ENCODE results near the gene PTGER2. TPM values are rescaled to one million over a fixed set of nuclear protein-coding genes. Genes with fewer than 3 reads are reported as not detected.

PTGER2 gene
- total and polyA plus RNA-seq, 12 donors: 0.18 to 2.9 (median 1.3) TPM; not detected in 1

GRCh38 chr14:52325630-52326029 lies 11.5 kb downstream of the PTGER2 start:
- Histone ChIP-seq H3K4me3 (no peak overlapping the region), H3K36me3 (replicated peaks in 1 of 2) (no peaks in the 10 kb centered on the region), H3K4me1 (replicated peaks in 1 of 2) (peaks cover 0 to 14% of the 10 kb centered on the region in 2 donors), H3K27ac (no peak overlapping the region), H3K9me3 (replicated peaks in 1 of 3) (no peaks in the 10 kb centered on the region), H3K27me3 (no peaks in the 10 kb centered on the region)
- DNase-seq: no peak
- intact Hi-C loops (cut with DNase I): no loop called here
- WGBS, 4 donors: 83 to 96% (median 84%) methylated on average over 3 of the region's 3 CpGs
- TF ChIP-seq CTCF (IDR thresholded peaks at IDR 0.05): no peak
- TF ChIP-seq POLR2A (IDR thresholded peaks at IDR 0.05): no peak

- no peak for DNase-seq
- H3K36me3 ChIP-seq (replicated peaks in 1 of 2): no peaks in the 10 kb centered on the region
- TF ChIP-seq POLR2A (IDR thresholded peaks at IDR 0.05) (no peak), CTCF (IDR thresholded peaks at IDR 0.05) (no peak)
- no peaks in the 10 kb centered on the region for H3K9me3 ChIP-seq (replicated peaks in 1 of 3)
- no peak overlapping the region for H3K4me3 ChIP-seq
- H3K4me1 ChIP-seq (replicated peaks in 1 of 2): peaks cover 0 to 14% of the 10 kb centered on the region in 2 donors
- H3K27me3 ChIP-seq: no peaks in the 10 kb centered on the region
- peak overlapping the region in 1 of 5 donors; percentile 33 for H3K27ac ChIP-seq
- intact Hi-C loops (cut with DNase I): no loop called here
- 40 to 67% (median 60%) methylated on average over 4 of the region's 4 CpGs for WGBS, 4 donors
These were observed 13.5 kb downstream of the PTGER2 start for GRCh38 chr14:52327374-52328226.

DNA sequence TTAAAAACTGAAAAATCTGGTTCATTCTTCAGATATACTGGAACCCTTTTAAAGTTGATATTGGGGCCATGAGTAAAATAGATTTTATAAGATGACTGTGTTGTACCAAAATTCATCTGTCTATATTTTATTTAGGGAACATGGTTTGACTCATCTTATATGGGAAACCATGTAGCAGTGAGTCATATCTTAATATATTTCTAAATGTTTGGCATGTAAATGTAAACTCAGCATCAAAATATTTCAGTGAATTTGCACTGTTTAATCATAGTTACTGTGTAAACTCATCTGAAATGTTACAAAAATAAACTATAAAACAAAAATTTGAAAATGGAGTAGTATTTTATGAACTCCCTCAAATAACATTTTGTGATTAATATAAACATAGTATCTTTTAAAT lies 14.2 kb downstream of the PTGER2 start:
- no peak overlapping the region for H3K4me3 ChIP-seq
- H3K27ac ChIP-seq: no peak overlapping the region
- peaks cover 0 to 14% of the 10 kb centered on the region in 2 donors for H3K4me1 ChIP-seq (replicated peaks in 1 of 2)
- H3K36me3 ChIP-seq (replicated peaks in 1 of 2): no peaks in the 10 kb centered on the region
- TF ChIP-seq POLR2A (IDR thresholded peaks at IDR 0.05) (no peak), CTCF (IDR thresholded peaks at IDR 0.05) (no peak)
- no peaks in the 10 kb centered on the region for H3K27me3 ChIP-seq
- H3K9me3 ChIP-seq (replicated peaks in 1 of 3): no peaks in the 10 kb centered on the region
- intact Hi-C loops (cut with DNase I): no loop called here
- DNase-seq: no peak

DNA sequence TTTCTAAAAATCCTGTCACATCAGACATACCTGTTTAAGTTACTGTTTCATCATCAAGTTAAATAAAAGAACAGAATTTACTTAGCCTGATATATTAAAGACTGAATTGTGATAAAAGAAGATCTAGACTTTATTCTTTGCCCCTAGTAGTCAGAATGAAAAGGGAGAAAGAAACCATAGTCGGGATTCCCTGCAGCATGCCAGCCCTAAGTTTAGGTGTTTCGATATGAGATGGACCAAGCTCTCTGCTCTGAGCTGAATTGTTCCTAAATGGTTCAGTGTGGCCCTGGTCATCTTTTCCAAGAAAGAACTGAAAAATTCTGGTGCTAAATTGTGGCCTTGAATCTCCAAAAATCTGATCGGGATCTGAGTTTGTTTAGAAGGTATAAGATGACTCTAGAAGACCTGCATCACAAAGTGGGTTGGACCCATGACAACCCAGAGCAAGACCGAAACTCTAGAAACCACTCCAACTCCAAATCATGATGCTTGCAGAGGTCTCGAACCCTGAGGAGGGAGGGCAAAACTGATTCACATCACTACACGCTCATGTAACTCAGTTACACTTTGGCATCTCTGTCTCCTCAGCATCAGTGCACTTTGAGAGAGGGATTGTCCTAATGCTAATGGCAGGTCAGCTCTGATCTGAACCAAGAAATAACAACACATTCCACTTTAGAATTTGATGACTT lies 15.7 kb downstream of the PTGER2 start:
- no peak for DNase-seq
- Histone ChIP-seq H3K36me3 (replicated peaks in 1 of 2) (no peaks in the 10 kb centered on the region), H3K4me3 (no peak overlapping the region), H3K27ac (no peak overlapping the region), H3K27me3 (no peaks in the 10 kb centered on the region), H3K4me1 (replicated peaks in 1 of 2) (peaks cover 0 to 14% of the 10 kb centered on the region in 2 donors), H3K9me3 (replicated peaks in 1 of 3) (no peaks in the 10 kb centered on the region)
- WGBS, 4 donors: 64 to 79% (median 70%) methylated on average over 5 to 6 of the region's 6 CpGs
- intact Hi-C loops (cut with DNase I): no loop called here
- TF ChIP-seq CTCF (IDR thresholded peaks at IDR 0.05): no peak
- TF ChIP-seq POLR2A (IDR thresholded peaks at IDR 0.05): no peak

Data from adrenal gland (tissue), 12 donors.